HepG2 (cell line): ENCODE measurements around the gene LPO. TPM values are rescaled to one million over a fixed set of nuclear protein-coding genes. Genes with fewer than 3 reads are reported as not detected.
A peak's percentile ranks its signal among the peaks of the same experiment; 100 is the strongest.

ENCODE experiments used
- ATAC-seq: fragments of 200-7000 bp; cut with Tn5 transposase; 3 replicates; pipeline ENCODE4 v1.9.1; 2020; ENCODE audit warnings: mild to moderate bottlenecking, moderate library complexity
- Bru-seq: library from RNA; stranded (reverse); fragments of 400-500 nt; gene quantifications from one replicate; lab custom pipeline; 2021; lab: Mats Ljungman, UMichigan
- BruChase-seq, 2 experiments: library from RNA; stranded (reverse); fragments of 400-500 nt; gene quantifications; one replicate each; lab custom pipeline; 2021; lab: Mats Ljungman, UMichigan
- BruUV-seq: library from RNA; stranded (reverse); fragments of 400-500 nt; replicated peaks from 2 replicates; lab custom pipeline; 2021; lab: Mats Ljungman, UMichigan
- CTCF ChIA-PET: fragments of 300-600 bp; formaldehyde crosslinking; extraction: SDS; loops from one replicate; lab custom pipeline; 2021; ENCODE audit warnings: low total read pairs, inconsistent platforms, low intra/inter-chr PET ratio; lab: Yijun Ruan, JAX
- POLR2A ChIA-PET: fragments of 350-600 bp; sonication (Branson Sonifier 250); formaldehyde crosslinking; loops from one replicate; lab custom pipeline; 2020; ENCODE audit warnings: antibody characterized with exemption, inconsistent platforms; lab: Yijun Ruan, JAX
- DNase-seq: peaks from one replicate; pipeline ENCODE4 v3.0.0-alpha.2; 2015; ENCODE audit warnings: low spot score
- FAIRE-seq: peaks from 3 replicates; lab custom pipeline; 2011; peaks lifted over from hg19 to GRCh38; lab: Jason Lieb, UNC
- H2AFZ ChIP-seq: one replicate; pipeline ENCODE4 v1.6.1; 2011; ENCODE audit warnings: low read length, inconsistent platforms
- H3K27ac ChIP-seq: fragments of 300-600 bp; 3 replicates; pipeline ENCODE4 v1.8.0; 2011; ENCODE audit warnings: mixed run types, mild to moderate bottlenecking, mixed read lengths, low read length, inconsistent platforms; ENCODE audit not compliant: insufficient read depth; ENCODE audit errors: extremely low read length
- H3K27me3 ChIP-seq, 2 experiments: fragments of 200-600 bp in 1 of 2; 2 replicates in 1 of 2; 3 replicates in 1 of 2; pipeline versions ENCODE4 v1.6.0 to v1.8.0; 2011; ENCODE audit warnings: low read length in 2 of 2, mild to moderate bottlenecking in 2 of 2, moderate library complexity in 2 of 2, inconsistent platforms in 1 of 2; ENCODE audit not compliant: insufficient read depth in 2 of 2, control insufficient read depth in 1 of 2
- H3K36me3 ChIP-seq, 2 experiments: fragments of 200-600 bp in 1 of 2; replicated peaks in 1 of 2; 2 replicates in 1 of 2; 3 replicates in 1 of 2; pipeline versions ENCODE4 v1.5.1 to v1.8.0; 2011; ENCODE audit warnings: low read length in 2 of 2, inconsistent platforms in 1 of 2; ENCODE audit not compliant: insufficient read depth in 2 of 2, control insufficient read depth in 1 of 2
- H3K4me1 ChIP-seq: 2 replicates; pipeline ENCODE4 v1.5.1; 2012; ENCODE audit warnings: low read length, inconsistent platforms; ENCODE audit not compliant: insufficient read depth
- H3K4me2 ChIP-seq: 2 replicates; pipeline ENCODE4 v1.6.0; 2011; ENCODE audit warnings: low read depth, low read length, inconsistent platforms
- H3K4me3 ChIP-seq, 3 experiments: fragments of 200-600 bp in 1 of 3; sonication (generic), shearing (Covaris generic) in 1 of 3; replicated peaks in 1 of 3; 2 replicates each; pipeline ENCODE4 v1.5.1; 2011 to 2016; ENCODE audit warnings: low read length in 3 of 3, inconsistent platforms in 2 of 3, low read depth in 2 of 3, mild to moderate bottlenecking in 2 of 3, control low read depth in 1 of 3, mixed read lengths in 1 of 3; ENCODE audit not compliant: insufficient read depth in 1 of 3
- H3K79me2 ChIP-seq: one replicate; pipeline ENCODE4 v1.6.1; 2011; ENCODE audit warnings: low read length, inconsistent platforms; ENCODE audit not compliant: insufficient read depth
- H3K9ac ChIP-seq: 2 replicates; pipeline ENCODE4 v1.6.0; 2011; ENCODE audit warnings: mild to moderate bottlenecking, low read depth, low read length, inconsistent platforms; ENCODE audit not compliant: insufficient read depth
- H3K9me3 ChIP-seq: 2 replicates; pipeline ENCODE4 v1.5.1; 2012; ENCODE audit warnings: mild to moderate bottlenecking, low read length
- H4K20me1 ChIP-seq: 2 replicates; pipeline ENCODE4 v1.6.0; 2011; ENCODE audit warnings: inconsistent platforms, mild to moderate bottlenecking, low read length, moderate library complexity; ENCODE audit not compliant: insufficient read depth
- BRCA1 ChIP-seq: sonication (generic); formaldehyde crosslinking; IDR thresholded peaks from 2 replicates; pipeline ENCODE4 v1.4.0; 2020; ENCODE audit warnings: missing genetic modification reagents
- CEBPB ChIP-seq: IDR thresholded peaks from 2 replicates; pipeline ENCODE4 v1.6.1; 2011; ENCODE audit warnings: low read depth, low read length, improper control_type of control experiment, borderline replicate concordance
- KLF9 ChIP-seq: IDR thresholded peaks from 2 replicates; pipeline ENCODE4 v1.6.1; 2016; ENCODE audit warnings: low read depth
- POGZ ChIP-seq: sonication (generic); formaldehyde crosslinking; IDR thresholded peaks from 2 replicates; pipeline ENCODE4 v1.4.0; 2020; ENCODE audit warnings: mild to moderate bottlenecking, missing genetic modification reagents
- REL ChIP-seq: sonication (generic); formaldehyde crosslinking; conservative IDR thresholded peaks from 2 replicates; pipeline ENCODE4 v1.8.0; 2022; ENCODE audit warnings: mild to moderate bottlenecking, missing genetic modification reagents, moderate library complexity
- TARDBP ChIP-seq: sonication (generic); formaldehyde crosslinking; IDR thresholded peaks from 2 replicates; pipeline ENCODE4 v1.8.0; 2022; ENCODE audit warnings: mild to moderate bottlenecking, missing genetic modification reagents
- WGBS: methylation state at CpG from one replicate; pipeline ENCODE4 v1.1.6; 2017; ENCODE audit warnings: low lambda C conversion rate; 5-methylcytosine and 5-hydroxymethylcytosine counted together
- in situ Hi-C: cut with HindIII; loops from 2 replicates; pipeline ENCODE4 v1.10.0; 2017; ENCODE audit warnings: low pct_unique_long_range_greater_than_20kb; ENCODE audit not compliant: extremely low pct_ligation_motif_present
- intact Hi-C: fragments of 100-400 bp; cut with micrococcal nuclease; formaldehyde crosslinking; loops from one replicate; pipeline ENCODE4 v1.10.0; 2022; ENCODE audit not compliant: unreplicated experiment
- long read RNA-seq, 2 experiments: library from RNA in 1 of 2; library from polyadenylated mRNA in 1 of 2; stranded (forward) in 1 of 2; unstranded in 1 of 2; transcript quantifications; one replicate each; pipeline ENCODE4 v2.0.0, GENCODE V29; 2019 to 2022
- polyA minus RNA-seq, 3 experiments: library from RNA; depleted of rRNA, polyadenylated mRNA; stranded (reverse); fragments of >200 nt; gene quantifications; 2 replicates each; pipeline ENCODE4 v1.2.3, GENCODE V29; 2011; ENCODE audit warnings: low replicate concordance in 1 of 3
- polyA plus RNA-seq, 8 experiments: library from polyadenylated mRNA; depleted of rRNA in 3 of 8; stranded (reverse) in 7 of 8; unstranded in 1 of 8; fragments of >200 nt; fragmentation: Illumina TruSeq in 4 of 8; extraction: Trizol in 4 of 8; gene quantifications; 2 replicates each; pipeline versions ENCODE4 v1.2.1 to v1.2.3, GENCODE V29; 2011 to 2016; ENCODE audit warnings: low read depth in 4 of 8, missing spikeins in 1 of 8, mixed read lengths in 1 of 8; ENCODE audit not compliant: insufficient read depth in 1 of 8
- total RNA-seq, 5 experiments: library from RNA; depleted of rRNA; stranded (reverse); fragments of >200 nt; fragmentation: Illumina TruSeq; extraction: Trizol; gene quantifications; 2 replicates each; pipeline ENCODE4 v1.2.3, GENCODE V29; 2016; ENCODE audit warnings: low read depth in 1 of 5
- TF ChIP-seq, protein P1 (sequence below): sonication (generic); formaldehyde crosslinking; IDR thresholded peaks from 2 replicates; pipeline ENCODE4 v1.8.0; 2022; ENCODE audit warnings: missing genetic modification reagents, mild to moderate bottlenecking, inconsistent platforms, borderline replicate concordance
- TF ChIP-seq, protein P2 (sequence below), 2 experiments: fragments of 450-650 bp in 1 of 2; sonication (generic) in 1 of 2; formaldehyde crosslinking in 1 of 2; IDR thresholded peaks; 2 replicates each; pipeline versions ENCODE4 v1.6.1 to v1.8.0; 2016 to 2022; ENCODE audit warnings: antibody characterized with exemption in 1 of 2, mild to moderate bottlenecking in 1 of 2, missing genetic modification reagents in 1 of 2

Gene LPO
- total RNA-seq (2016; rRNA removed; fragmentation: Illumina TruSeq; extraction: Trizol) (not detected in 2 replicates), polyA plus RNA-seq (2011; rRNA removed) (0.03 TPM in 1 of 2 replicates, not detected in the other), polyA minus RNA-seq (2011; rRNA and poly(A)+ RNA removed; ENCODE audit: low replicate concordance) (0.26 TPM in 1 of 2 replicates, not detected in the other), Bru-seq, nascent RNA (percentile 10 among the genes with signal in this experiment), BruChase-seq, experiment 1, labeled RNA remaining after a 6-hour chase (percentile 10 among the genes with signal in this experiment), BruChase-seq, experiment 2, labeled RNA remaining after a 2-hour chase (percentile 10 among the genes with signal in this experiment)
- 0.51 TPM in 1 of 2 replicates, not detected in the other for total RNA-seq (2016; cell fraction: cytosol; rRNA removed; fragmentation: Illumina TruSeq; extraction: Trizol; ENCODE audit: low read depth)
- total RNA-seq (2016; cell fraction: insoluble cytoplasmic fraction; rRNA removed; fragmentation: Illumina TruSeq; extraction: Trizol) = 0.13 TPM in 1 of 2 replicates, not detected in the other
- total RNA-seq (2016; cell fraction: membrane; rRNA removed; fragmentation: Illumina TruSeq; extraction: Trizol) = not detected in 2 replicates
- not detected in 2 replicates for total RNA-seq (2016; cell fraction: nucleus; rRNA removed; fragmentation: Illumina TruSeq; extraction: Trizol)
- 0.04 TPM in 1 of 2 replicates, not detected in the other for polyA plus RNA-seq (2011; cell fraction: cytosol; rRNA removed)
- not detected in 2 replicates for polyA plus RNA-seq (2011; cell fraction: nucleus; rRNA removed)
- not detected in 2 replicates for polyA plus RNA-seq (2012)
- 0.10 and 0.11 TPM in 2 replicates for polyA plus RNA-seq (2016; cell fraction: cytosol; fragmentation: Illumina TruSeq; extraction: Trizol; ENCODE audit: low read depth)
- polyA plus RNA-seq (2016; cell fraction: insoluble cytoplasmic fraction; fragmentation: Illumina TruSeq; extraction: Trizol; ENCODE audit: low read depth) = not detected in 2 replicates
- polyA plus RNA-seq (2016; cell fraction: membrane; fragmentation: Illumina TruSeq; extraction: Trizol; ENCODE audit: low read depth) = not detected in 2 replicates
- not detected in 2 replicates for polyA plus RNA-seq (2016; cell fraction: nucleus; fragmentation: Illumina TruSeq; extraction: Trizol; ENCODE audit: insufficient read depth, low read depth)
- polyA minus RNA-seq (2011; cell fraction: cytosol; rRNA and poly(A)+ RNA removed) = not detected in 2 replicates
- polyA minus RNA-seq (2011; cell fraction: nucleus; rRNA and poly(A)+ RNA removed) = not detected in 2 replicates
- long read RNA-seq, experiment 1, partial matches to known transcripts = 0 of 1 reads
- long read RNA-seq, experiment 1, other reads (novel, unspliced or antisense) = 1 of 1 reads
- long read RNA-seq, experiment 2, partial matches to known transcripts = 0 of 1 reads
- long read RNA-seq, experiment 2, other reads (novel, unspliced or antisense) = 1 of 1 reads

DNA sequence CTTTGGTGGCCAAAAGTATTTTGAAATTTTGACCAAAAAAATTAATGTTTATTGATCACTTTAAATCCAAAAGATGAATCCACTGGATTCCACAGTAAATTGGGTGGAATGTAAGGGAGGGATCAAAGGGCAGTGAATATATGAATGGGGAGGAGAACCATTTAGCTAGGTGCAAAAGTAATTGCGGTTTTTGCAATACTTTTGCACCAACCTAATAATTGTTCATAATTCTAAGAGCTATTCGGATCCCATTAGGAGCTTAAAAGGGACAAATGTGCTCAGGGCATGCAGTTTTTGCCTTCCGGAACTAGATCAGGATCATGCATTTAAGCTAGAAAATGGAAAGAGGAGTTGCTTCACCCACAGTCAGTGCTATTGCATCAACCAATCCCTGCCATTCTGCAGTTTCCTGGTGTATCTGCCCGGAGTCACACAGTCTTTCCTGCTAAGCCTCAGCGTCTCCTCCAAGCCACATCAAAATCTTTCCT, at the start of gene LPO:
TSS of gene LPO (plus strand) at position 438 of the 488 bp plus-strand sequence. CDS start 4,396 bp downstream, outside the sequence.
- H3K4me3 ChIP-seq = no peak within 1 kb of the TSS
- POLR2A ChIA-PET = no interaction called here
- H3K79me2 ChIP-seq = no peaks in the 10 kb centered on the region
- no peaks in the 10 kb centered on the region for H3K9me3 ChIP-seq
- FAIRE-seq (no peak), ATAC-seq (no peak), DNase-seq (no peak)
- no peaks in the 10 kb centered on the region for H3K36me3 ChIP-seq
- WGBS = 13% methylated on average over 5 of the region's 5 CpGs
- in situ Hi-C loops = no loop called here
- H3K9ac ChIP-seq = no peak within 1 kb of the TSS
- H3K4me2 ChIP-seq = no peak within 1 kb of the TSS
- peaks cover 1 to 56% of the 10 kb centered on the region in 2 experiments for H3K27me3 ChIP-seq
- intact Hi-C loops = no loop called here
- no TSS peak for BruUV-seq
- no peaks in the 10 kb centered on the region; the same call in 1 of the 2 replicates for H3K4me1 ChIP-seq
- no peak within 1 kb of the TSS for H2AFZ ChIP-seq
- H4K20me1 ChIP-seq = no peaks in the 10 kb centered on the region
- no peak within 1 kb of the TSS for H3K27ac ChIP-seq
- CTCF ChIA-PET = no interaction called here
- TF ChIP-seq POGZ (CRISPR knock-in tag) (no peak), CEBPB (peak; percentile 49; the same call in 1 of the 2 replicates), KLF9 (no peak), REL (CRISPR knock-in tag) (no peak), BRCA1 (no peak), TARDBP (CRISPR knock-in tag) (no peak)
- TF ChIP-seq, protein P1, sequence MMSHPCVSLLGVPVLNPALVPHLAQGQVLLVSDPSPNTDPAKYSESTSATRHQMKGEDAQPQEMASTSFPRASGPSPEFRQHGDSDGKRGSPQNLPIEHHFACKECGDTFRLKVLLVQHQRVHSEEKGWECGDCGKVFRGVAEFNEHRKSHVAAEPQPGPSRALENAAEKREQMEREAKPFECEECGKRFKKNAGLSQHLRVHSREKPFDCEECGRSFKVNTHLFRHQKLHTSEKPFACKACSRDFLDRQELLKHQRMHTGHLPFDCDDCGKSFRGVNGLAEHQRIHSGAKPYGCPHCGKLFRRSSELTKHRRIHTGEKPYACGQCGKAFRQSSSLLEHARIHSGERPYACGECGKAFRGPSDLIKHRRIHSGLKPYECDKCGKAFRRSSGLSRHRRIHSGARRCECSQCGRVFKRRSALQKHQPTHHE (CRISPR knock-in tag) = no peak
- TF ChIP-seq, protein P2, sequence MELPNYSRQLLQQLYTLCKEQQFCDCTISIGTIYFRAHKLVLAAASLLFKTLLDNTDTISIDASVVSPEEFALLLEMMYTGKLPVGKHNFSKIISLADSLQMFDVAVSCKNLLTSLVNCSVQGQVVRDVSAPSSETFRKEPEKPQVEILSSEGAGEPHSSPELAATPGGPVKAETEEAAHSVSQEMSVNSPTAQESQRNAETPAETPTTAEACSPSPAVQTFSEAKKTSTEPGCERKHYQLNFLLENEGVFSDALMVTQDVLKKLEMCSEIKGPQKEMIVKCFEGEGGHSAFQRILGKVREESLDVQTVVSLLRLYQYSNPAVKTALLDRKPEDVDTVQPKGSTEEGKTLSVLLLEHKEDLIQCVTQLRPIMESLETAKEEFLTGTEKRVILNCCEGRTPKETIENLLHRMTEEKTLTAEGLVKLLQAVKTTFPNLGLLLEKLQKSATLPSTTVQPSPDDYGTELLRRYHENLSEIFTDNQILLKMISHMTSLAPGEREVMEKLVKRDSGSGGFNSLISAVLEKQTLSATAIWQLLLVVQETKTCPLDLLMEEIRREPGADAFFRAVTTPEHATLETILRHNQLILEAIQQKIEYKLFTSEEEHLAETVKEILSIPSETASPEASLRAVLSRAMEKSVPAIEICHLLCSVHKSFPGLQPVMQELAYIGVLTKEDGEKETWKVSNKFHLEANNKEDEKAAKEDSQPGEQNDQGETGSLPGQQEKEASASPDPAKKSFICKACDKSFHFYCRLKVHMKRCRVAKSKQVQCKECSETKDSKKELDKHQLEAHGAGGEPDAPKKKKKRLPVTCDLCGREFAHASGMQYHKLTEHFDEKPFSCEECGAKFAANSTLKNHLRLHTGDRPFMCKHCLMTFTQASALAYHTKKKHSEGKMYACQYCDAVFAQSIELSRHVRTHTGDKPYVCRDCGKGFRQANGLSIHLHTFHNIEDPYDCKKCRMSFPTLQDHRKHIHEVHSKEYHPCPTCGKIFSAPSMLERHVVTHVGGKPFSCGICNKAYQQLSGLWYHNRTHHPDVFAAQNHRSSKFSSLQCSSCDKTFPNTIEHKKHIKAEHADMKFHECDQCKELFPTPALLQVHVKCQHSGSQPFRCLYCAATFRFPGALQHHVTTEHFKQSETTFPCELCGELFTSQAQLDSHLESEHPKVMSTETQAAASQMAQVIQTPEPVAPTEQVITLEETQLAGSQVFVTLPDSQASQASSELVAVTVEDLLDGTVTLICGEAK (IDR thresholded peaks at IDR 0.05) = peak; percentile 75
- TF ChIP-seq, protein P2 (CRISPR knock-in tag; IDR thresholded peaks at IDR 0.05) = no peak
